NCI-H526 (cell line): ENCODE results near the gene BAHCC1.

Source experiments
- DNase-seq, 2 experiments: peaks; one replicate each; lab custom pipeline; 2025; lab: John Stamatoyannopoulos, UW

The BAHCC1 gene

GRCh38 chr17:81427173-81428120, 32.2 kb downstream of the BAHCC1 start:
- DNase-seq: peak in 1 of 2 experiments; percentile 33

- DNase-seq: peak in 1 of 2 experiments; percentile 35
Measured at GRCh38 chr17:81428121-81428515, 32.9 kb downstream of the BAHCC1 start.

GRCh38 chr17:81428516-81428915, 33.3 kb downstream of the BAHCC1 start:
- no peak for DNase-seq

GRCh38 chr17:81428948-81429774, 33.9 kb downstream of the BAHCC1 start:
- DNase-seq: peak in 1 of 2 experiments; percentile 19

- no peak for DNase-seq
Measured at GRCh38 chr17:81429821-81430551, 34.7 kb downstream of the BAHCC1 start.

- no peak for DNase-seq
Measured at GRCh38 chr17:81431545-81432482, 36.6 kb downstream of the BAHCC1 start.

GRCh38 chr17:81432941-81433340, 37.7 kb downstream of the BAHCC1 start:
- peak; percentile 35 to 81 for DNase-seq

- DNase-seq: no peak
Measured at GRCh38 chr17:81433656-81434055, 38.4 kb downstream of the BAHCC1 start.

GRCh38 chr17:81434072-81434471, 38.8 kb downstream of the BAHCC1 start:
- no peak for DNase-seq

GRCh38 chr17:81434681-81435417, 39.6 kb downstream of the BAHCC1 start:
- DNase-seq: no peak

- DNase-seq: no peak
Measured at GRCh38 chr17:81435652-81436293, 40.5 kb downstream of the BAHCC1 start.

GRCh38 chr17:81436294-81436849, 41.1 kb downstream of the BAHCC1 start:
- no peak for DNase-seq

GRCh38 chr17:81437191-81437651, 42.0 kb downstream of the BAHCC1 start:
- DNase-seq: no peak

GRCh38 chr17:81438007-81438659, 42.9 kb downstream of the BAHCC1 start:
- no peak for DNase-seq

GRCh38 chr17:81438688-81439087, 43.4 kb downstream of the BAHCC1 start:
- DNase-seq: no peak

GRCh38 chr17:81440051-81440471, 44.8 kb downstream of the BAHCC1 start:
- DNase-seq: no peak

- DNase-seq: peak in 1 of 2 experiments; percentile 73
Measured at GRCh38 chr17:81440511-81441244, 45.4 kb downstream of the BAHCC1 start.

- no peak for DNase-seq
Measured at GRCh38 chr17:81442791-81443190, 47.5 kb downstream of the BAHCC1 start.
